SK-N-DZ (cell line): ENCODE data around the gene TBL1Y.
"Not testable (repeated sequence)": the region's sequence is repeated elsewhere in the genome, so short reads cannot be mapped to it uniquely, and the experiment has no call there.

ENCODE experiments used
- DNase-seq: peaks from one replicate; pipeline ENCODE4 v3.0.0-alpha.2; 2015; ENCODE audit warnings: low spot score

TBL1Y gene

DNA sequence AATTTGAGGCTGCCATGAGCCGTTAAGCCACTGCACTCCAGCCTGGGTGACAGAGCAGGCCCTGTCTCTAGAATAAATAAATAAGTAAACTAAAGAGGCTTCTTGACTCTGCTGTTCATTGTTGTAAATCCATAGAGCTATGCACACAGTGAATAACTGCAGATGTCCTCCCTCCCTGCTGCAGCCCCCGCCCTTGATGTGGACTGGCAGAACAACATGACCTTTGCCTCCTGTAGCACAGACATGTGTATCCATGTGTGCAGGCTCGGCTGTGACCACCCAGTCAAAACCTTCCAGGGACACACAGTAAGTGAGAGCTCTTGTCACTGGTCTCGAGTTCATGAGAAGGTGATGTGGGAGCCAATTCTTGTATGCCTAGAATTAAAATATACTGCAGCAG is 170.1 kb downstream of the TBL1Y start:
- not testable (repeated sequence) for DNase-seq

DNA sequence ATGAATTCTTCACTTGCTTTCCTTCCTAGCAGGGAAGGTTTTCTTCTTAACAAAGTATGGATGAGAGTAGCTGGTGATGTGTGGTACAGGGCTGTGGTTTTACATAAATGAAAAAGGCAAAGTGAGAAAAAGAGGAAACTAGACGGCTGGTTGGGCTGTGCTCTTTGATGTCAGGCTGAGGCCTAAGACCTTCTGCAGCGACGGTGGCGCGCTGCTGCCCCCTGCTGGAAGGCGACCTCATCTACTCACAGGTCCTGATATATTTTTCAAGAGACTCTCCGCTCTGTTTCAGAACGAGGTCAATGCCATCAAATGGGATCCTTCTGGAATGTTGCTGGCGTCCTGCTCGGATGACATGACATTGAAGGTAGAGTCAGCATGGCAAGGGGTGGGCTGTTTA is 175.1 kb downstream of the TBL1Y start:
- DNase-seq, result no peak

- DNase-seq, result no peak
These were observed 182.3 kb downstream of the TBL1Y start for GRCh38 chrY:7092836-7093235.

DNA sequence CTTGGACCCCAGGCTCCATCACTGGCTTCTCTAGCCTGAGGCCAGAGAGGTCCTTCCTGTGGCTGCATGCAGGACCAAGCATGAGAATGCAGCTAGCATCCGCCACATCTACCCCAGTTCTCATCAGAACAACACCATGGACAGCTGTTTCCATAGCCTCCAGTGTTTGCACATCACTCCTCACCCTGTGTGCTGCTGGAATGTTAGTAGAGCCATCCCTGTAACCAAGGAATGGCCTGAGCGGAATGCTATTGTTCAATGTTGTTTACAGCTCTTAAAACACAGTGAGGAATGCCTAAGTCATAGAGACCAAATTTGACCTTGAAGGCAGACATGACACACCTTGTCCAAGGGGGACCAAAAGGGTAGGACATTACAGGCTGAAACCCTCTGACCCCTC is 183.9 kb downstream of the TBL1Y start:
- no peak for DNase-seq

- no peak for DNase-seq
These were observed 186.5 kb downstream of the TBL1Y start for GRCh38 chrY:7097021-7097420.

DNA sequence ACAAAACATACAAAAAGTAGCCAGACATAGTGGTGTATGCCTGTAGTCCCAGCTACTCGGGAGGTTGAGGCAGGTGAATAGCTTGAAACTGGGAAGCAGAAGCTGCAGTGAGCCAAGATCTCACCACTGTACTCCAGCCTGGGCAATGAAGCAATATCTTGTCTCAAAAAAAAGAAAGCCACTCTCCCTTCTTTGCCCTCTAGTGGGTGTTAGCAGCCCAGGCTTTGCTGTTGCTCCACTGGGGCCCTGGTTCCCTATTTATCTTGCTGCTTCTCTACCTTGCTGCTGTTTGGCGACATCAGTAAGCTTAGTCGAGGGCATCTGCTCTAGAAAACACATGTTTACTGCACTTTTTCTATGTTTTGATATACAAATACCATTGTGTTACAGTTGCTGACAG is 189.2 kb downstream of the TBL1Y start:
- DNase-seq, result no peak

GRCh38 chrY:7102680-7103079 is 192.2 kb downstream of the TBL1Y start:
- no peak for DNase-seq

DNA sequence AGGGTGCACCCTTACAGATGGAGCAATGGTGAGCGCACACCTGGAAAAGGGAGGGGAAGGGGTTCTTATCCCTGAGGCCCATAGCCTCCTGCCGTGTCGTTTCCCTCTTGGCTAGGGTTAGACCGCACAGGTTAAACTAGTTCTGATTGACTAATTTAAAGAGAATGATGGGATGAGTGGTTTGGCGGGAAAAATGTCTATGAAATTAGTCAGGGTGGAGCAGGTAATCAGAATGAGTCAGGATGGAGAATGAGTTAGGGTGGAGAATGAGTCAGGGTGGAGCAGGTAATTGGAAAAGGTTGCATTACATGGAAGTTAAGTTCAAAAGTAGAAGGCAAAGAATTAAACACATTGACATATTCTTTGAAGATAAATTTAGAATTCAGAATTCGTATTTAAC is 196.7 kb downstream of the TBL1Y start:
- no peak for DNase-seq

DNA sequence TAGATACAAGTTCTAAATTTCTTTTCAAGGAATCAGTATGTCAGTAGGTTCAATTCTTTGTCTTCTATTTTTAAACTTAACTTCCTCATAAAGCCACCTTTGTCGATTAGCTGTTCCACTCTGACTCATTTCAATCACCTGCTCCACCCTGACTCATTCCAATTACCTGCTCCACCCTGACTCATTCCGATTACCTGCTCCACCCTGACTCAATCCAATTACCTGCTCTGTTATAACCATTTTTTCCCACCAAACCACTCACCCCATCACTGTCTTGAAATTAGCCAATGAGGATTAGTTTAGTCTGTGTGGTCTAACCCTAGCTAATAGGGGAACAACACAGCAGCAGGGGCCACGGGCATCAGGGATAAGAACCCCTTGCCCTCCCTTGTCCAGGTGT is 199.6 kb downstream of the TBL1Y start:
- no peak for DNase-seq

DNA sequence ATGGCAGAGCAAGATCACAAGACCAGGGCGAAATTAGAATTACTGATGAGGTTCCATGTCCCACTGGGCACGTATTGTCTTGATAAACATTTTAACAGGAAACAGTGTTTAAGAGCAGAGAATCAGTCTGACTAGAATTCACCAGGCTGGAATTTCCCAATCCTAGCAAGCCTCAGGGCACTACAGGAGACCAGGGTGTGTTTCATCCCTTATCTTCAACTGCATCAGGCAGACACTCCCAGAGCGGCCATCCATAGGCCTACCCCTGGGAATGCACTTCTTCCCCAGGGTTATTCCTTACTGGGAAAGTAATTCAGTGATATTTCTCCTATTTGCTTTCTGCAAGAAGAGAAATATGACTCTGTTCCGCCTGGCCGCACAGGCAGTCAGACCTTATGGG is 205.4 kb downstream of the TBL1Y start:
- no peak for DNase-seq

GRCh38 chrY:7122202-7122601 is 211.7 kb downstream of the TBL1Y start:
- no peak for DNase-seq

GRCh38 chrY:7125136-7126056 is 214.9 kb downstream of the TBL1Y start:
- no peak for DNase-seq

GRCh38 chrY:7128211-7128610 is 217.7 kb downstream of the TBL1Y start:
- no peak for DNase-seq
